NT2/D1 (cell line): ENCODE results near the gene CLEC16A.

Source experiments
- DNase-seq: peaks from one replicate; pipeline ENCODE4 v3.0.0-alpha.2; 2011; ENCODE audit warnings: low read depth, low spot score
- H3K27me3 ChIP-seq: 2 replicates; pipeline ENCODE4 v1.6.0; 2011; ENCODE audit warnings: mild to moderate bottlenecking; ENCODE audit not compliant: insufficient read length, insufficient read depth
- H3K36me3 ChIP-seq: 2 replicates; pipeline ENCODE4 v1.6.1; 2011; ENCODE audit warnings: mild to moderate bottlenecking, low read length, mixed read lengths; ENCODE audit not compliant: insufficient read depth, insufficient read length
- H3K4me1 ChIP-seq: 2 replicates; pipeline ENCODE4 v1.5.1; 2011; ENCODE audit not compliant: insufficient read depth, insufficient read length
- H3K4me3 ChIP-seq: 2 replicates; pipeline ENCODE4 v1.5.1; 2011; ENCODE audit warnings: low read depth; ENCODE audit not compliant: insufficient read length
- H3K9ac ChIP-seq: 2 replicates; pipeline ENCODE4 v1.6.0; 2011; ENCODE audit warnings: low read depth; ENCODE audit not compliant: insufficient read length
- H3K9me3 ChIP-seq: 2 replicates; pipeline ENCODE4 v1.5.1; 2011; ENCODE audit warnings: mild to moderate bottlenecking, low read length; ENCODE audit not compliant: insufficient read depth
- SUZ12 ChIP-seq: IDR thresholded peaks from 2 replicates; pipeline ENCODE4 v1.6.1; 2011; ENCODE audit not compliant: insufficient read length, insufficient read depth; ENCODE audit errors: extremely low read depth
- YY1 ChIP-seq: IDR thresholded peaks from 2 replicates; pipeline ENCODE4 v1.6.1; 2011; ENCODE audit not compliant: insufficient read length, insufficient read depth
- ZNF274 ChIP-seq: IDR thresholded peaks from 2 replicates; pipeline ENCODE4 v1.6.1; 2011; ENCODE audit warnings: mild to moderate bottlenecking, low read depth, low read length

CLEC16A gene

DNA sequence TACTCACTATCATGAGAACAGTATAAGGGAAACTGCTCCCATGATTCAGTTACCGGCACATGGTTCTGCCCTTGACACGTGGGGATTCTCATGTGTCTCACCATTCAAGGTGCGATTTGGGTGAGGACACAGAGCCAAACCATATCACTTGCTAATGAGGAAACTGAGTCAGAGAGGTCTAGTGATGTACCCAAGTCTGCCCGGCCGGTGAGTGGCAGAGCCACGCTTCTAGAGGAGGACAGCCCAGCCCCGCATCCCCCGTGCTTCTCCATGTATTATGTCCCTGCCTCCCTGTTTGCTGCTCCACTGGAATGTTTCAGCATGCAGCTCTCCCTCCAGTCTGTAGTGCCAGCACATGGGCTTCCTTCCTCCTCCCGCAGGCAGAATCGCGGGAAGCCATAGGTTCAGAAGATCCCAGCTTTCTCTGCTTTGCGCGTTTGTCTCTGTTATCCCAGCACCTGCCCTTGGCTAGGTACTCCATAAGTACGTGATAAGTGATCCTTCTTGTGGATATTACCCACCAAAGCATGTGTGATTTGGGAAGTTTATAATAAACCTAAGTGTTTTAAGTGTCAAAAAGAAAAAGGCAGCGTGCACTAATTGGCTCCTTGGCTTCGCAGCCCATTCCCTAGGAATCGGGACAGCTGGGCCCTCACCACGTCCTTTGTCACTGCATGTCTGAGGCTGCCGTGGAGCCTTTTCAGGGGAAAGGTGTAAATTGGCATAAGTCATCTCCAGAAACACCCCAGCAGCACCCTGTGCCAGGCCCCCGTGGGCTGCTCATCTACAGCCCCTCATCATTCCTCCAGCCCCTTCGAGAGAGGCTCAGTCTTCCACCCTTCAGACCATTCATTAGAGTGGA is 103.8 kb downstream of the CLEC16A start:
- Histone ChIP-seq H3K9ac (no peak overlapping the region), H3K4me1 (peaks cover 3% of the 10 kb centered on the region), H3K4me3 (no peak overlapping the region), H3K9me3 (no peaks in the 10 kb centered on the region), H3K36me3 (peaks cover 51% of the 10 kb centered on the region), H3K27me3 (no peaks in the 10 kb centered on the region)
- no peak for TF ChIP-seq ZNF274
- TF ChIP-seq SUZ12: no peak
- TF ChIP-seq YY1: no peak
- DNase-seq: no peak

DNA sequence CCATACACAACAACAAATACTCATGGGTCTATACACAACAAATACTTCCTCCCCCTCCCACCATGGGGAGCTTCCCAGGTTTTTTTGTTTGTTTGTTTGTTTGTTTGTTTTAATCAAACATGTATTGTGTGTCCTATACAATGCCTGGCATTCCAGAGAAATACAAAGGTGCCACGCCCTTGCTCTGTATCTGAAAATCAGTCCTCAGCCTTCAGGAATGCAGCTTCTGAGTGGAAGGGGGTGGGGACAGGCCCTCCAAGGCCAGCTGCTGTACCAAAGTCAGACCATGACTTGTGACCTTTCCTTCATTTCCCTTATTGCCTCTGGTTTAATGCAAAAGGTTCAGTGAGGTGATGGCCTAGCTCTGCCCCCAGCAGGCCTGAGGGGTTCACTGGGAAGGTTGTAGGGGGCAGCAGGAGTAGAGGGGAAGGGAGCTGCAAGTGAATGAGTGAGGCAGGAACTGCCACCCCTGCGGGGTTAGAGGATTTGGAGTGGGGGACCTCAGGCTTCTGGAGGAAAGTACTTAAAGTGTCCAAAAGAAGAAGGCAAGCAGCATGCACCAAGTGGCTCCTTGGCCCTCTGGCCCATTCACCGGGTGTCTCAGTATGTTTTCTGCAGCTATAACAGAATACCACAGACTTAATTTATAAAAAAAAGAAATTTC is 105.2 kb downstream of the CLEC16A start:
- Histone ChIP-seq H3K27me3 (no peaks in the 10 kb centered on the region), H3K36me3 (peaks cover 50% of the 10 kb centered on the region), H3K4me3 (no peak overlapping the region), H3K9me3 (no peaks in the 10 kb centered on the region), H3K9ac (no peak overlapping the region), H3K4me1 (peaks cover 6% of the 10 kb centered on the region)
- DNase-seq: peak; percentile 48
- no peak for TF ChIP-seq YY1
- no peak for TF ChIP-seq ZNF274
- TF ChIP-seq SUZ12: no peak

DNA sequence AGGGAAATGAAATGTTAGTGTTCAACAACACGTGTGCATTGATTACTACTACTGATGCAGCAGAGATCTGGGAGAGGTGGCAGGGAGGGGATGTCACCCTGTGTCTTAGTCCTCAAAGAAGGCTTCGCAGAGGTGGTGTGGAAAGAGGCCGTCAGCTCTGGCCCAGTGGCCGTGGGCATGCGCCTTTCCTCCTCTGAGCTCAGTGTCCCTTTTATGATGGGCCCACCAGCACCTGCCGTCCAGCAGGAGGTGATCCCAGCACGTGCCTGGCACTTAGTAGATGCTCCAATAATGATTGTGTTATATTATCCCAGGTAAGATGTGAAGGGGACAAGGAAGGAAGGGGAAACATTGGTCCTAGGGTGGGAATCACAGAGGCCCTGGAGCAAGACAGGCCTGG is 106.2 kb downstream of the CLEC16A start:
- no peak overlapping the region for H3K4me3 ChIP-seq
- TF ChIP-seq ZNF274 (no peak), YY1 (no peak), SUZ12 (no peak)
- H3K4me1 ChIP-seq: peaks cover 6% of the 10 kb centered on the region
- no peak for DNase-seq
- H3K36me3 ChIP-seq: peaks cover 45% of the 10 kb centered on the region
- H3K27me3 ChIP-seq: no peaks in the 10 kb centered on the region
- no peak overlapping the region for H3K9ac ChIP-seq
- H3K9me3 ChIP-seq: no peaks in the 10 kb centered on the region

DNA sequence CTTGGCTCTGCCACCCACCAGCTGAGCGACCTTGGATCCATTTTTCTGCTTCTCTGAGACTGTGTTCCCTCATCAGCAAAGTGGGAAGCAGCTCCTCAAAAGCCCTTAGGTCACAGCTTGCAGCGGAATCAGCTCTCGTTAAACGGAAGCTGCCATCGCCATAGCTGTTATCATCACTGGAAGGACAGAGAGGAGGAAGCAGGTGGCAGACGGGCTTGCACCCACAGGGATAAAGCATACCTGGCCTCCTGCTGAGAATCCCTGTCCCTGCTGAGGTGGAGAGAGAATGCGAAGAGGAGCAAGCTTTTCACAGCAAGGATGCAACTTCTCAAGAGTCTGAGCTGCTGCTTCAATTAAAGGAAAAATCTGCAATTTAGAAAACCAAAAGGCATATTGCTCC is 106.6 kb downstream of the CLEC16A start:
- DNase-seq: no peak
- H3K27me3 ChIP-seq: no peaks in the 10 kb centered on the region
- no peaks in the 10 kb centered on the region for H3K9me3 ChIP-seq
- peaks cover 44% of the 10 kb centered on the region for H3K36me3 ChIP-seq
- H3K9ac ChIP-seq: no peak overlapping the region
- H3K4me1 ChIP-seq: peaks cover 6% of the 10 kb centered on the region
- H3K4me3 ChIP-seq: no peak overlapping the region
- TF ChIP-seq SUZ12 (no peak), ZNF274 (no peak), YY1 (no peak)

DNA sequence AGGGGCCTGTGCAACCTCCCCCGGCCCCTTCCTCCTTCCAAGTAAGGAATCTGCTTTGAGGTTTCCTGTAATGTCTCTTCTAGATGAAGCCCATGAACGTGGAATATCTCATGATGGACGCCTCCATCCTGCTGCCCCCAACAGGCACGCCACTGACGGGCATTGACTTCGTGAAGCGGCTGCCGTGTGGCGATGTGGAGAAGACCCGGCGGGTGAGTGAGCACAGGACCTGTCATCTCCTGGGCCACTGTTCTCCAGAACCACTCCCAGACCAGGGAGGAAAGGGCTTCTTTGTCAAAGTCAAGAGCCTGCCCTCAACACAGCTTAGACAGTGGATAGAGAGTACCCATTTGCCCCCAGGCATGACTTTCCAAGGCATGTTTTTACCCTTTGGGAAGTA is 107.1 kb downstream of the CLEC16A start:
- DNase-seq: no peak
- no peak overlapping the region for H3K4me3 ChIP-seq
- TF ChIP-seq YY1 (no peak), SUZ12 (no peak), ZNF274 (no peak)
- no peaks in the 10 kb centered on the region for H3K9me3 ChIP-seq
- peaks cover 6% of the 10 kb centered on the region for H3K4me1 ChIP-seq
- H3K36me3 ChIP-seq: peaks cover 49% of the 10 kb centered on the region
- H3K9ac ChIP-seq: no peak overlapping the region
- no peaks in the 10 kb centered on the region for H3K27me3 ChIP-seq

DNA sequence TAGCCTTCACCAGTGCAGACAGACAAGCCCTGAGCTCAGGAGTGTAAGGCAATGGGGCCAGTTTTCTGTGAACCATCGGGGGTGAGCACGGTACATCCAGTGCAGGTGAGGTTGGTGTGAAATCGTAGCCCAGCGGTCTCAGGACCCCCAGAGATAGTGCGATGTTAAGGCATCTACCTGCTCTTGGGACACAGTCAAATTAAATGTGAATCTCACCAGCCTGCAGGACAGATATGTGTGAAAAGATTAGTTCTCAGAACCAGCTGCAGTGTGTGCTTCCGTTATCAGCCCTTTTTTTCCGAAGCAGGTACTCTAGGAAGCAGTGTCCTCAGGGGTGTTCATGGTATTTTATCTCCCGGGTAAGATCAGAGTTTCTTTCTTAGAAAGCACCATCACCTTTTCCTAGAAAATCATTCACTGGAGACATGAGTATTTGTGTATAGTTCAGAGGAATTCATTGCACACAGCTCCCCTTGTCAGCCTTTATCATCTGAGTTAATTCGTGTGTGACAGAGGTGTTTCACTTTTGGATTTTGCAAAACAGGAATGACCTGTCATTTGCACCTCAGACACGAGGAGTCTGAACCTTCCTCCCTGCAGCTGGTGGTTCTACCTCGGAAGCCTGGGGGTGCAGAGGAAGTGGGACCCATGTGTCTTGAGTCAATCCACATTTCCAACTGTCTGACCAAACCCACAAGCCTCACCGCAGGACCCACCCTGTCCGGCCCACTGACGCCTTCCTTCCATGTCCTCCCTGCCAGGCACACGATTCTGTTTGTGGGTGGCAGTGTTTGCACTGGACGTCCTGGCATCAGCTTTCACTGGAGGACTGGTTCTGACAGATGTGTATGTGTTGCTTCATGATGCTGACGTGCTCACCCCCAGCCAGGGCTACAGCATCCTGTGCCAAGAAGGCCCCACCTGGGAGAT is 107.8 kb downstream of the CLEC16A start:
- Histone ChIP-seq H3K27me3 (no peaks in the 10 kb centered on the region), H3K4me3 (no peak overlapping the region), H3K9ac (no peak overlapping the region), H3K9me3 (no peaks in the 10 kb centered on the region), H3K4me1 (peaks cover 6% of the 10 kb centered on the region), H3K36me3 (peaks cover 49% of the 10 kb centered on the region)
- no peak for DNase-seq
- TF ChIP-seq YY1 (no peak), SUZ12 (no peak), ZNF274 (no peak)
